GM10847 (cell line): Measurements from ENCODE around the gene OR6C1.

Source experiments
- POLR2A ChIP-seq: IDR thresholded peaks from 2 replicates; pipeline ENCODE4 v1.6.1; 2011; ENCODE audit not compliant: insufficient read length; ENCODE audit errors: extremely low read depth

The OR6C1 gene

DNA sequence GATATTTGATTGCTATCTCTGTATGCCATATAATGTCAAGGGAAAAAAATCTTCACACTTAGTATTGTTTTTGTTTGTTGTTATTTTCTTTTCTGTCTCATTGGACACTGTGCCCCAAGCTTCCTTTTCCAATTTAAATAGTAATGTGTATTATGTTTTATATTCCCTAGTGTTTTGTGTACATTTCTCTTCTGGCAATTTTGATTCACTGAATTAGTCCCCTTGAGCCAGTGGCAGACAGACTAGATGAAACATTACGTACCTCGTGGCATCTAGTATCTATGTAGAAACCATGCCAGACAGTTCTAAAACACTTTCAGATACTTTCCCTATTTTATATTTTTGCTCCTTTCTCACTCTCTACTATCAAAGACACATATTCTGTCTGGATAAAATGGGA lies at the start of gene OR6C1:
OR6C1 (plus strand) TSS at position 301 of the 400 bp plus-strand sequence. CDS start 6,257 bp downstream, outside the sequence.
- no peak for TF ChIP-seq POLR2A

DNA sequence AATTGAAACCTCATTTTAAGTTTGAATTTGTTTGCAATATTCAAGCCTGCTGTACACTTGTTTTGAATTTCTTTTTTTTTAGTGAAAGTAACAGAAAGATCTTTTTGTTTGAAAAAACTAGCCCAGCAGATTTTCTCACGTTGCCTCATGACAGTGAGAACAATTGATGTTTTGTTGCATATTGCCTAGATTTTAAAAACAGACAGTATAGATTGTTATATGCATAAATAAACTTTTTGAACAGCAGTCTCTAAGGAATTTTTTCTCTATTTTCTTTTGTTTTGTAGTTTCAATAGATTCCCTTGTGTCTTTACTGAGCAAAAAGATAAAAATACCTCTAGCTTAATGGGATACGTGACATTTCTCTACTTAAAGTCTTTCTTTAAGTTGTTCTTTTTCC lies 33.2 kb upstream of the OR6C1 start:
- no peak for TF ChIP-seq POLR2A

DNA sequence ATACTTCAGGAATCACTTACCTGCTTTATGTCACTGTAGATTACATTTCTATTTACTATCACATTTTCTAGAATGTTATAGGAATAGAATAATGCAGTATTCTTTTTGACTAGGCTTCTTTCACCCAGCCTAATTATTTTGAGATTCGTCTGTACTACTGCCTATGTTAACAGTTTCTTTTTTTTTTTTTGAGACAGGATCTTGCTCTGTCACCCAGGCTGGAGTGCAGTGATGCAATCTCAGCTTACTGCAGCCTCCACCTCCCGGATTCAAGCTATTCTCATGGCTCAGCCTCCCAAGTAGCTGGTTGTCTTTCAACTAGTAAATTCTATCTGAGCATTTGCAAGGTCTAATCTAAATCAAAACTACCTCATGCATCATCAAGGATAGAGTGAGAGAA lies 24.1 kb upstream of the OR6C1 start:
- no peak for TF ChIP-seq POLR2A

DNA sequence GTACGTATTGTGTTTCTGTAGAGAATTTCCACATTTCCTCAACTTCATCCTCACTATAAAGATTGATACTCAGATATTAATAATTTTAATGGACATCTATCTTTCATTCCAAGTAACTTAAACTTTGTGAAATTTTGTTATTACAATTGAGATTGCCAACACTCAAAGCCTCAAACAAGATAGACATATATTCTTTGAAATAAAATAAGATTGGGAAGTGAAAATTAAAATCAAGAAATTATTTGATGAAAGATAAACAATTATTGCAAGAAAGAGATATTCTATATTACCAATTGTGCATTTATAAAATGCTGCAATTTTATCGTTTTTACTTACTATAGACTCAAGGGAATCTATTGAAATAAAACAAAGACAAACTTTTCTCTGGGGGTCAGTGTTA lies 17.7 kb upstream of the OR6C1 start, which contains the start of gene OR6C6:
OR6C6 (minus strand) TSS at position 101 of the 400 bp plus-strand sequence. CDS start 1,337 bp downstream, outside the sequence.
- no peak for TF ChIP-seq POLR2A

DNA sequence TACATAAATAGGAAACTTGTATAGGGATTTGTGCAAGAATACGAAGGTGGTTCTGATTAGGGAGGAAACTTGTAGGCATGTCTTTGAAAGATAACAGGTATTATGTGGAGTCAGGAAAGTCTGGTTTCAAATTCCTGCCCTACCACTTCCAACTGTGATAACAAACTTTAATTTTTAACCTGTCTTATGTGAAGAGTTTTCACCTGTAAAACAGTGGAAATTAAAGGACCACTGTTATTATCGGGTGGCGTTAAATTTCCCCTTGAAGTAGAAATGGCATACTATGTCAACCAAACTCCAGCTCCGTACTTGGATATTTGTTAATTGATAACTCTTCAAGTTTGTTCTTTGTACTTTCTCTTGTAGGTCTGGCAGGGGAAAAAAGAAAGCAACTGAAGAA lies 6.1 kb downstream of the OR6C1 start:
- TF ChIP-seq POLR2A: no peak

DNA sequence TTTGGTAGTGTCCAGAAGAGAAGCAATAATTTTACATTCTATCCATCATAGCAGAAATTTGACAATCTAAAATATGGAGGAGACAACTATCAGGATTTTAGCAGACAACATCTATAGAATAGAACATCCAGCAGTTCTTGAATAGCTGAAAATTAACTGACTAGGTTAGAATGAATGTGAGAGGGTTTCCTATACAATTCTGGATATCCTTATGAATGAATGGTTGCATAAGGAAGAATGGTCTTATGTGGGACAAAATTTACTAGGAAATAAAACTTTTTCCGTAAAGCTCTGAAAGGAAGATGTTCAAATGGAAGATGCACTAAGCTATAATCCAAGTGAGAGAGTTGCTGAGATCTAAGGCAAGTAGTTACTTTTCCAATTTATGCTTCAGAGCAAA lies 16.3 kb downstream of the OR6C1 start, which contains the start of gene OR6C3:
OR6C3 (plus strand) TSS at position 301 of the 400 bp plus-strand sequence. CDS start 955 bp downstream, outside the sequence.
- no peak for TF ChIP-seq POLR2A

DNA sequence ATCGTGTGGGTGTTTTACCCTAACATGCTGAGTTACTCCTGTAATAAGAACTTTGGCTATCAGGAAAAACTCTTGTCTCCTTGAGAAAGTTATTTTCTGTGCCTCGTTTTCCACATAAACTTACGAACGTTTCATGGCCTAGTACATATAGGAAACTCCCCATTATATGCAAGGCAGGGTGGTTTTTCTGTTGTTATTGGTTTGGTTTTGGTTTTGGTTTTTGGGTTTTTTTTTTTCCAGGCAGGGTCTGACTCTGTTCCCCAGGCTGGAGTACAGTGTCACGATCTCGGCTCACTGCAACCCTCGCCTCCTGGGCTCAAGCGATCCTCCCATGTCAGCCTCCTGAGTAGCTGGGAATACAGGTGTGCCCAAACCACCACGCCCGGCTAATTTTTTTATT lies 21.9 kb downstream of the OR6C1 start:
- no peak for TF ChIP-seq POLR2A

DNA sequence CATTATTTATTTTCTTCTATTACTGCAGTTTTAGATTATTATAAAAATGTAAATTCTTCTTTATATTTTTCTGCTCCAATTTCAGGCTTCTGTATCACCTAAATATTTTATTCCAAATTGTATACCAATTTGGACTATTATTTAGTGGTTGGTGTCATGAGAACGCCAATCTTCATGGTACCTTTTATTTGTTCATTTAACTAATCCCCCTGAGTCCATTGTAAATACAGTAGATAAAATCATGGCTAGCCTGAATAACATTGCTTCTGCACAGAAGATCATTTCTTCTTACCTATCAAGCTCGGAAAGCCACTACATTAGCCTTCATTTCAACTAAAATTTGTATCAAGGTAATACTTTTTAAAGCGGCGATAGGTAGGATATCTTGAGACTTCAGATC lies 48.5 kb downstream of the OR6C1 start, which contains the start of gene OR6C75:
OR6C75 (plus strand) TSS at position 301 of the 400 bp plus-strand sequence. CDS start 2,136 bp downstream, outside the sequence.
- TF ChIP-seq POLR2A: no peak

DNA sequence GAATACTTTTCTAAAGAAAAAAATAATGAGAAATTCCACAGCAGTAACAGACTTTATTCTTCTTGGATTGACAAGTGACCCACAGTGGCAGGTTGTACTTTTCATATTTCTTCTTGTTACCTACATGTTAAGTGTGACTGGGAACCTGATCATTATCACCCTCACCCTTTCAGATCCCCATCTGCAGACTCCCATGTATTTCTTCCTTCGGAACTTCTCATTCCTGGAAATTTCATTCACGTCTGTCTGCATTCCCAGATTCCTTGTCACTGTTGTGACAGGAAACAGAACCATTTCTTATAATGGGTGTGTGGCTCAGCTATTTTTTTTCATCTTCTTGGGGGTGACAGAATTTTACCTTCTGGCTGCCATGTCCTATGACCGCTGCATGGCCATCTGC lies 50.9 kb downstream of the OR6C1 start:
- no peak for TF ChIP-seq POLR2A
